GM03348 (cell line): Measurements from ENCODE around the gene PPHLN1.
A peak's percentile ranks its signal among the peaks of the same experiment; 100 is the strongest.

Experiments
- DNase-seq: peaks from one replicate; pipeline ENCODE4 v3.0.0; 2012; ENCODE audit warnings: low spot score

The PPHLN1 gene

DNA sequence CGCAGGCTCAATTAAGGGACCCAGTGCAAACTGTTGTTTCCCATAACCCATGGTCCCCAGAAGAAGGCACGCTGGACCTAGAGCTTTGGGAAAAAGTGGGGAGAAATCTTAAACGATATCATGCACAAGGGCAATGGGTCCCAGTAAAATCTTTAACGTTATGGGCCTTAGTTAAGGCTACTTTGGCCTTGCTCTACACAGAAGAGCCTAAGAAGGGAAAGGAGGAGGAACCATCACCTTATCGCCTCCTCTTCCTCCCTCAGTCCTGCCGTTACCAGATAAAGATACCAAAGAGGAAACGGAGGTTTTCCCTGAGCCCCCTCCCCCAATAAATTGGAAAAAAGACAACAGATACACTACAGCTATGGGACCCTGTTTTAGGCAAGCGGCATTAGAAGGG is 116.9 kb downstream of the PPHLN1 start:
- DNase-seq = no peak

DNA sequence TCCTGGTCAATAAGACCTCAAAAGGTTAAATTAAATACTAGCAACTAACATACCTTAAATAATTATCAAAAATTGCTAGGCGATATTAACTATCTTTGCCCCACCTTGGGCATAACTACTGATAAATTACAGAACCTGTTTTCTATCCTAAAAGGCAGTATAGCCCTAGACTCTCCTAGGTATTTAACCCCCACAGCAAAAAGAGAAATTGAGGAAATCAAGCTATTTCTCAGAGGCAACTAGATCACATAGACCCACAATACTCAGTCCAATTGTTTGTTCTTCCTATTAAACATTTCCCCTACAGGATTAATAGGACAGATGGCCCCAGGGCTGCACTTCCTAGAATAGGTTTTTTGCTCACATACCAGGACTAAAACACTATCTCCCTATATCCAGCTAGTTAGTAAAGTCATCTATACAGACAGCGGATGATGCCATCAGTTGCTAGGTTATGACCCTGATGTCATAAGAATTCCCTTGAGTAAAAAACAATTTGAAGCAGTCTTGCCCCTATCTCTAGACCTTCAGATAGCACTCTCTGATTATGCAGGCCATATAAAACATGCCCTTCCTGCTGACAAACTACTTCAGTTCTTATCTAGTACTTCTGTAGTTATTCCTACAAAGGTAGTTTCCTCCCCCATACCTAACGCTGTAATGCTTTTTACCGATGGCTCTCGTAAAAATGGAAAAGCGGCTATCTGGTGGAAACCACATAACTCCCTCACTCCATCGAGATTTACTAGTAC is 118.4 kb downstream of the PPHLN1 start:
- DNase-seq = no peak

DNA sequence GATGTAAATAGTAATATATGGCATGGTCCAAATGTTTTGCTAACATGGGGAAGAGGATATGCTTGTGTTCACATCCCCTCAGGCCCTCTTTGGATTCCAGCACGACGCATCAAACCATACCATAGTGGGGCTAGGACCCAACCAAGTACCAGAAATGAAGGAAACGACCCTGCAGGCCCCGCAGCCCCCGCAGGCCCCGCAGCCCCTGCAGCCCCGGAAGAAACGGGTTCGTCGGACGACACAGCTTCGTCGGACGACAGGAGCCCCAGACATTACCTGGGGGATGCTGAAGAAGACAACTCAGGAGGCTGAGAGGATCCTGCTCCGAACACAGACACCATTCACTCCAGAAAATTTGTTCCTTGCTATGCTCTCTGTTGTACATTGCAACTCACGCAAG is 119.9 kb downstream of the PPHLN1 start:
- DNase-seq = no peak

DNA sequence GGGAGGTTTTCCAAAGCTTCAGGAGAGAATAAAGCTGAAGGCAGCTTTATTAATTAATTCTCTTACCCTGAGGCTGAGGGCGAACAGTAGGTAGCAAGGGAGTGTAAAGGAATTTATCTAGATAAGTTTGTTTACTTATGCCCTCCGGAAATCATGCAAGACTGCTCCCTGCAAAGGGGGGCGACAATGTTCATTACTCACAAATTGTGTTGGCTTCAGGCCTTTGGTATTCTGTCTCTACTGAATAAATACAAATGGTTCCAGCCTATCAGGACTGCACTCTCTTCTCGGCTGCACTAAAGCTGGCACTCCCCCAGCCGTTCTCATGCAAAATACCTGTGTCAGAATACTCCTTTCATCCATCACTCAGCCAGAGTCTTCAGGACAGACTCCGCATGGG is 120.8 kb downstream of the PPHLN1 start:
- no peak for DNase-seq

DNA sequence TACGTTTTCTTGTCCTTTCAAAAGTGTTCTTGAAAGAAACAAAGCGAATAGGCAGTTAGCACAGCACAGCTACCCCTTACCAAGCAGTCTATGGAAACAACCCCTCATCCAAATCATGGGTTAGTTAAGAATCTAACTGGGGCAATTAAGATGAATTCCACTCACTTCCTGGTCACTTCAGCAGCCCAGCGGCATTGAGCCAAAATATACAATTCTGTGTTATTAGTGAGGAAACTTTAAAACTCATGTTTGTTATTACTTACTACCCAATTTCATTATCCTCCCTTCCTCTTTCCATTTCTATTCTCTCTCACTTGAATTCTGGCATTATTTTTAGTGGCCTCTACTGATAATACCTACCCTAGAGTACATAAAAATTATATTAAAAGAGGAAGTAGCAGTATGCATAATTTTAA is 121.4 kb downstream of the PPHLN1 start:
- DNase-seq = no peak

DNA sequence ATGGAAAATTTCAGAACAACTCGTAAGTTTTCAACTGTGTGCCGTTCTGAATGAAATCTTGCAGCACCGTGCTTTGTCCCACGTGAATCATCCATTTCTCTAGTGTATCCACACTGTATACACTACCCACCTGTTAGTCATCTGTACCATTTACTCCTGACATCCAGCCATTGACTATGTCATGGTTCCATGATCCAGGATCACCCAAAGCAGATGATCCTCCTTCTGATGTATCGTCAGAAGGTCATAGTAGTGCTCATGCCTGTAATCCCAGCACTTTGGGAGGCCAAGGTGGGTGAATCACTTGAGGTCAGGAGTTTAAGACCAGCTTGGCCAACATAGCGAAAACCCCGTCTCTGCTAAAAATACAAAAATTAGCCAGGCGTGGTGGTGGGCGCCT is 122.9 kb downstream of the PPHLN1 start:
- no peak for DNase-seq

DNA sequence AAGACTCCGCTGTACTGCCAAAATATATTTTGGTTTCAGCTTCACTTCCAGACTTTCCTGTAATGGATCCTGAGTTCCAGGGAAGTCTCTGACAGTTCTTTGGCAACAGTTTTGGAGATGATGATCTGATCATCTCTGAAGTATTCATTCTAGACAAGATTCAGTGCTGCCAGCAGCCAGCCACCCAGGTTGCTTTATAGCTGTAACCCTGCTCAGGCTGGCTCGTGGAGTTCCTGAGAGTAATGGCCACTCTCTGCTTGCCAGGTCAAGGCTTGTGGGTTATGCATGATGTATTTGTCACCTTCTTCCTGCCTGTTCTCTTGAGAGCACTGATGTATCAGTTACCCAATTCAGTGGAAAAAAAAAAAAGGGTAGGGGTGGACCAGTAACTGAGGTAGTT is 124.3 kb downstream of the PPHLN1 start:
- peak; percentile 16 for DNase-seq

DNA sequence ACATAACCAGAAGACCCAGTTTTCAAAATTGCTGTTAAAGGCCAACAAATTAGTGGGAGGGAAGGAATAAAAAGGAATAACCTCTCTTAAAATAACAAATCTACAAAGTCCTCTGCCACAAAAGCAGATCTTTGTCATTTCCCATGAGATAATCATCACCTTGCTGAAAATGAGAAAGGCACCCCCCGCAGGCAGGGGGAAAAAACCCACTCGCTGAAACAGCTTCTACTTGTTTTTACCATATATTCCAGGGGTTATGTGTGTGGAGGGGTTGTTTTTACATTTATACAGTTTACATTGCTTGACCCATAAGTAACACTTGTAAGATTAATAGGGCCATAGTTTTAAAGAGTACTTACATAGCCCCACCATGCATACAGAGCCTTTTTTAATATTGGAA is 132.6 kb downstream of the PPHLN1 start:
- DNase-seq = no peak

DNA sequence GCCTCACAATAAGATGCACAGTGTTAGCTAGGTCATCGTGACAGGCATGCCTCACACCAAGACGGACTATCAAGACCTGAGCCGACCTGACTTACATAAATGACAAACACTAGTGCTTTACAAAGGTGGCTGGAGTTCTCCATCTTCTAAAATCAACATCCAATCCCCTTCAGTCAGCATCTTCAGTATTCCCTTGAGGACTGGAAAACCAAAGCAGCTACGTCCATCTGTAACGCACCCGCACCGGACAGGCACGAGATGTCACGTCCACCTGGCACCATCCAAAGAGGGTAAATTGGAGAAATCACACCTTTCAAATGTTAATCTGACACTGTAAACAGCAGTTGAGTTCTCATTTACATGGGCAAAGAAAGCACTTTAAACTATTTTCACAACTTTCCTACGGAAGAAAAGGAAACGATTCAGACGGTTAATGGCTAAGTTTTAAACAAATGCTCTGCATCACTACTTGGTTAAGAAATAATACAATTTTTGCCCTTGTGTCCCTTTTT is 133.4 kb downstream of the PPHLN1 start:
- DNase-seq = no peak

DNA sequence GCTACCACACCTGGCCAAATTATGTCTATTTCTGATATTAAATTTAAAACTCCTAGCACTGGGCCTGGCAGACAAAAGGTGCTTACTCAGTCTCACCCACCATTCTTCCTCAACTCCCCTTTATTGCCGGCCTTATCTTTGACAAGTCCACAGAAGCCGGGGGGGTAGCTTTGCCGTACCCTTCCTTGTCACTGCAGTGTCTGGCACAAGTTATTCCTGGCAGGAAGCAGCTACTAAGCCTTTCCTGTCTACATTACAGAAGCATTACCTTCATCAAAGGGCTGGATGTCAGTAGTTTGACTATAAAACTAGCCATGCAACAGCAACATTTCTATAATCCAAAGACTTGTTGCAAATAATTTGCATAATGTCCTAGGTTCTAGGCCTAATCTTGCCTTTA is 136.5 kb downstream of the PPHLN1 start:
- DNase-seq = no peak

DNA sequence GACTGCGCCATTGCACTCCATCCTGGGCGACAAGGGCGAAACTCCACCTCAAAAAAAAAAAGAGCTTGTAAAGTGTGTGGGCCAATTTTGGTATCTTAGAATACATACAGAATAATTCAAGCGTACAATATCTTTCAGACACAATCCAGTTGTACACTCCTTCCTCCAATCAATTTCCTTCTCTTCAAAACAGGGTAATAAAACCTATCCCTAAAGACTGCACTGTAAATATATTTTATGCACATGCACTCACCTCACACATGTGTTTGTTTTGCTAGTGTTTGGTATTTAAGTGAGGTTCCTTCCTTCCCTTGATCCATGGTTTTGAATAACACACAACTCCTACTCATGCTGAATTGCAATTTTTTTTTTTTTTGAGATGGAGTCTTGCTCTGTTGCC is 137.7 kb downstream of the PPHLN1 start:
- no peak for DNase-seq

DNA sequence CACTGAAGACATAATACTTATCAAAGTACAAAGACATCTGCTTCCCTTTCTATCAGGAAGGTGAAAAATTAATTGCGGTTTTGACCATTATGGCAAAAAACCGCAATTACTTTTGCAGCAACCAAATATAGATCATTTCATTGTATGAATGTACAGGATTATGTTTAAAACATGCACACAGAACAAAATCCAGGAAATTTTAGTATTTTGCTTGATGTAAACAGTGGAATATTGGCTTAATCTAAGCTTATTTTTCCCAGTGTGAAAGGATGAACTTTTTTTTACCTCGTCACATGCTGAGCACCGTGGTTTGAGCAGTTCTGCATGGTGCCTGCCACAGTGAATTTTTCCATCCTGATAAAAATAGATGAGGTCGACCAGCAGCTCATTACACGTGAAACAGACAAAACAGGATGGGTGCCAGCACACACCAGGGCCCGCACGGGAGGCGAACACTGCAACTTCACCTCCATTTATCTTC is 142.4 kb downstream of the PPHLN1 start:
- DNase-seq = no peak

DNA sequence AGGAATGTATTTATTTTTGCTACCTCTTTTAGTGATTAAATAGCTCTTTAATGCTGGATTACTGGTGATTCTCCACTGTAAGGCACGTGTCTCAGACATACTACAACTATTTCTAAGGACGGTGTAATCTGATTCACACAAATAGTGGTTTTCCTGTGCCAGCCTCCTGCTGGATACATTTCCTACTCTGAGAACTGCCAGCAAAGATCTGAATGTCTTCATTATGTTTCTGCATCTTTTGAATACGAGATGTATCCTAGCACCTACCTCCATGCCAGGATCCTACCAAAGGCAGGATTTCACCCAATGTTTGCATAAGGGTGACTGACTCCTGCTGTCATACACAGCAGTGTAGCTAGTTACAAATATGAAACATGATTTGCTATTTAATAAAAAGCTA is 143.0 kb downstream of the PPHLN1 start:
- DNase-seq = no peak

DNA sequence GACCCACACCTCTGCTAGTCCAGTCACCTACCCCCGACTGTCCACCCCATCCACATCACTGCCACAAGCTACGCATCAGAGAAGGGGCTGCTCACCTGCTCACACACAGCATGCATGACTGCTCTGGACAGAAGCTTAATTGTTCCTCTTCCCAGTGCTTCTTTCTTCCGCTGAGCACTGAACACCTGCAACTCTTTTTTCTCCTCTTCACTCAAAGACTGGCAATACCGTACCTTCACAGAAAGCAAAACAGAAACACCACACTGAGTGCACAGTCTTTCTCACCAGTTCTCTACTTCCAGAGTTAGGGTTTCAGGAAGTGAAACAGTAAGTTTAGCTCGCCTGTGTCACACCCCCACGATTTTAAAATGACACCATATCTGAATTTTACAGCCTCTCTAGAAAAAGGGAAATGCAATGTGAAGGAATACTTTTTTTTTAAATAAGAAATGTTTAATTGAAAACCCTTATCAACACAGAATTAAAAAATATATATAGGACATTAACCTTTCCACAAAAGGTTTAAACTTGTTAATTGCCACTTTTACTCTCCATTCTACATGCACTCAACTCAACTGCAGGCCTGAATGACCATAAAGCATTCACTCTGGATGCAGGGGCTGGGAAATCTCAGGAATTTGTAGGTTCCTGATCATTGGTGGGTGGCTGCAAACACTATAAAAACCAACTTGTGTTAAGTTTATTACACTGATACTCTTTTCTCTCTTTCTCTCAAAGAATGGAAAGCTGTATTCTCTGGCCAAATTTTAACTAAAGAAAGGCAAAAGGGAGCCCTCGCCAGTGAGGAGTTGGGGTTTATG is 143.6 kb downstream of the PPHLN1 start:
- DNase-seq = no peak

DNA sequence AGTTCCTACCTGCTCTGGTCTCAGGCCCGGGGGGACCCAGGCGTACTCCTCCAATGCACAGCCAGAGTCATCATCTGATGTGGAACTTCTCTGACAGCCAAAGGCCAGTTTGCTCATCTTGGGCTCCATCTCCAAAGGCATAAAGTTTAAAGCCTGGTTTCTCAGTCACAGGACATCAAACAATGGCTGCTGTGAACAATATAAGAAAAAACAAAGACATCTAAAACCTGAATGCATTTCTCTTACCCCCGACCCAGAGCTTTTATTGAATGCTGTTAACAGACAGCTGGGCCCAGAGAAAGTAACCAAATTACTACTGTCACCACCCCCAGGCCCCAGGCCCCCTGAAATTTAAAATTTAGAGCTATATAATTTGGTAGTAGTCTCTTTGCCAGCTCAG is 146.4 kb downstream of the PPHLN1 start:
- DNase-seq = no peak

DNA sequence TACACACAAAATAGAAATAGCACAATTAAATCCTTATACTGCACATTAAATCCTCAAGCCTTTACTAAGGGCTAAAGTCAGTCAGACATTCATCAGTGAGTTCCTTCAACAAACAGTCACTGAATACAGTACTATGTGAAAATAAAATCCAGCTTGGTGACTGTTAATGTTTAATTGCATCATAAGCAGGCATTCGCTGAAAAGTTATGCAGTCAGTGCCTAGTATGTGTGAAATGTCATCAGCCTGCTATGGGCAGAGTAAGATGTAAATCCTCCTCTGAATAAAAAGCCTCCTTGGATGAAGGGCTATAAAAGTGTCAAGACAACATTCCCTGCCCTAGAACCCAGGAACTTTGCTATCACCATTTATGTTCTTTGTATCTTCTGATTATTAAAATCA is 147.2 kb downstream of the PPHLN1 start:
- DNase-seq = peak; percentile 60

DNA sequence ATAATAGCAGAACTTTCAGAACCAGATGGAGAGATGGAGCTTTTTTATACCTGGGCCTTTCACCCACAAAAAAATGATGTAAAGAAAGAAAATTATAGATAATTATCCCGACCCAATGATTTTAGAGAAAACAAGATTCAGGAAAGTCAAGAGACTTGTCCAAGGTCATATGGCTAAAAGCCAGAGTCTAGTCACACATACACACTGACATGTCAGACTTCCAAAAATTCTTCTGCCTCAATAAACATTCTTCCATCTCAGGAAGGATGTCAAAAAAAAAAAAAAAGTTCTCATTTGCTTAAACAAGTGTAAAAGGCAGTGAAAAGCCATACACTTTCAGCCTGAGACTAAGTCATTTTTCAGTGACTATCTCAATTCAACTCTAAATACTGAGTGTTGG is 147.6 kb downstream of the PPHLN1 start:
- no peak for DNase-seq

DNA sequence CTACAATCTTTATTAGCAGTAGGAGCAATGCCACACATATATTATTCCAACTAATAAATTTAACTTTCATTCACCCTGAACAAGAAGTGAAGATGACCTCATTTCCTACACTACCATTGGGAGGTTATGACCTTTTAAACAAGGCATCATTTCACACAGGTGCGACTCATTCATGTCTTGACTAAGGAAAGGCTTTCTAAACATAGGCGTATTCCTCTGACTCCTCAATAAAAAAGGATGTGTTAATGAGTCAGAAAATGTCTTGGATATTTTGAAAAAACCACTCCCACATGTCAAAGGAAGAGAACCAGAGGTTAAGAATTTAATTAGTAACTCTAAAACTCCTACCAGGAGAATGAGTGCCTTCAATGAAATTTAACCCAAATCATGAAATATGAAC is 148.4 kb downstream of the PPHLN1 start:
- DNase-seq = peak; percentile 58

DNA sequence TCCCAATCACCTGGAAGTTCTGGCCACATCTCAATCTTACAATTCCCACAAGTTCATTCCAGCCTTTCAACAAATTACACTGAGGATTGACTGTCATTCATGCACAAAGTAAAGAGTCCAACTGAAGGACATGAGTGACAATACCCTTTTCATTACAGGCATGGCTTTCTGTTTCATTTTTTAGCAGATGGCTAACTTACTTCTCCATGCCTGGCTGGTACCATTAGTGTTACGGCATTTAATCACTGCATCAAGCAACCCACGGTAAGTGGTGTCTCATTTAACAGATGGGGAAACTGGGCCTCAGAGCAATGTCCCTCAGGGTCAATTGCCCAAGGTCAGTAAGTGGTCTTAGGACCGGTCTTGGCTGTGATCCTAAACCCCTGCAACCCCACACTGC is 149.1 kb downstream of the PPHLN1 start:
- DNase-seq = no peak

DNA sequence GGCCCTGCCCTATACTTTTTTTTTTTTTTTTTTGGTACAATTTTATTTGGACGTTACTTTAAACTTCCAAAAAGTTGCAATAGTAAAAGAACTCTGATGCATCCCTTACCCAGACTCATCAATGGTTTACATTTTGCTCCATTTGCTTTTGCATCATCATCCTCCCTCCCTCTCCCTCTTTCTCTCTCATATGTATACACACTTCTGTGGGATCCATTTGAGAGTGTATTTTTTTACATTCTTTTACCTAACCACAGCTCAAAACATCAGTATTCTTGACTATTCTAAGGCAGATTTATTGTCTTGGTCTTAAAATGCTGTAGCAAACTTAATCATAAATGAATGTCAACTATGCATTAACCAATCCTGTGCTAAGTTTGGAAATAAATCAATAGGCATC is 152.0 kb downstream of the PPHLN1 start:
- peak; percentile 20 for DNase-seq

DNA sequence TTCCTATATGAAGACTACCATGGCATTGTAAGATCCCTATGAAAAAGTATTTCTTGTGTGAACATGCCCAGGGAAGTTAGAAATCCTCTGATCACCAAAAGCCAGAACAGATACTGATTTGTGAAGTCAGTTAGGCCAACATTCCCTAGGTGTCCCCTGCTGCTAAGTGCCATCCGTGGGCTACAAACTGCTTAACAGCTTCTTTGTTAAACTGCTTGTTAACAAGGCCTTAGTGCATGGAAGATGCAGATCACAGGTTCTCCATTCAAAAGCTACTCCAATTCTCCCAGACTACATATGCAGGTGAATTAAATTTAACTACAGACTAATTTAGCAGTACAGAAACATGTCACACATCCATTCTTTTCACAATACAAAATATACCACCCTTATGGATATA is 155.4 kb downstream of the PPHLN1 start:
- DNase-seq = no peak

DNA sequence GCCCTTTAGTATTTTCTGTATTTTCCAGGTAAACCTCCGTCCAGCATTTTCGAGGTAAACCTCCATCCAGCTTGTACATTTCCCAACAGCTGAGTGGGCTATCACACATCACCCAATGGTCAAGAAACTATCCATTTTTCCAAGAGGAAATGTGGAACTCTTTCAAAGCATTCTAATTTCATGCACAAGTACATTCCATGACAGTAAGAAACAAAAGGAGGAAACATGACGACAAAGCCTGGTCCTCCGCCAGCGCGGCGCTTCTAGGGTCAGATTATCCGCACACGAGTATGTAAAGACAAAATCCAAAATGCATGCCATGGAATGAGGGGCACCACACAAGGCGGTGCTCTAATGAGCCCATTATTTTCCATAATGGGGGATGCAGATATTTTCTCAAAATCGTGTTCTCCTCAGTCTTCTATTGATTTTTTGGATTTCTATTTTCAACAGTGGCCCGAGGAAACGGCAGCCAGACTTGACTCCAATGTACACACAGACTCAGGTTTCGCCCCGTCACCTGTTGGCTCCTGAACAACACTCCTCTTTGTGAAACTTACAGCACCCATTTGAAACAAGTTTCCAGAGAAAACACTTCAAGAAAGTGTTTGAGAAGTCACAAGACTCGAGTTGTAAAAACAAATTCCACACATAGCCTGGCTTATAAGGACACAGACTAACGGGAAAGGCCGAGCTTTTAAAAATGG is 156.2 kb downstream of the PPHLN1 start:
- DNase-seq = no peak
